ENCODE results near the gene THSD7B.

The THSD7B gene

GRCh38 chr2:137117385-137117784, 352.0 kb downstream of the THSD7B start:
- no peak for DNase-seq (ENCODE audit: extremely low spot score)
- CTCF ChIA-PET: interaction anchor here (1.2 kb wide), 1 partner anchor 12 kb away, joined by 3 read pairs; no protein-coding TSS in a partner anchor
- TF ChIP-seq, protein P1, sequence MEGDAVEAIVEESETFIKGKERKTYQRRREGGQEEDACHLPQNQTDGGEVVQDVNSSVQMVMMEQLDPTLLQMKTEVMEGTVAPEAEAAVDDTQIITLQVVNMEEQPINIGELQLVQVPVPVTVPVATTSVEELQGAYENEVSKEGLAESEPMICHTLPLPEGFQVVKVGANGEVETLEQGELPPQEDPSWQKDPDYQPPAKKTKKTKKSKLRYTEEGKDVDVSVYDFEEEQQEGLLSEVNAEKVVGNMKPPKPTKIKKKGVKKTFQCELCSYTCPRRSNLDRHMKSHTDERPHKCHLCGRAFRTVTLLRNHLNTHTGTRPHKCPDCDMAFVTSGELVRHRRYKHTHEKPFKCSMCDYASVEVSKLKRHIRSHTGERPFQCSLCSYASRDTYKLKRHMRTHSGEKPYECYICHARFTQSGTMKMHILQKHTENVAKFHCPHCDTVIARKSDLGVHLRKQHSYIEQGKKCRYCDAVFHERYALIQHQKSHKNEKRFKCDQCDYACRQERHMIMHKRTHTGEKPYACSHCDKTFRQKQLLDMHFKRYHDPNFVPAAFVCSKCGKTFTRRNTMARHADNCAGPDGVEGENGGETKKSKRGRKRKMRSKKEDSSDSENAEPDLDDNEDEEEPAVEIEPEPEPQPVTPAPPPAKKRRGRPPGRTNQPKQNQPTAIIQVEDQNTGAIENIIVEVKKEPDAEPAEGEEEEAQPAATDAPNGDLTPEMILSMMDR (IDR thresholded peaks at IDR 0.05; ENCODE audit: control extremely low read depth, extremely low read depth, low read depth, missing control alignments): no peak

DNA sequence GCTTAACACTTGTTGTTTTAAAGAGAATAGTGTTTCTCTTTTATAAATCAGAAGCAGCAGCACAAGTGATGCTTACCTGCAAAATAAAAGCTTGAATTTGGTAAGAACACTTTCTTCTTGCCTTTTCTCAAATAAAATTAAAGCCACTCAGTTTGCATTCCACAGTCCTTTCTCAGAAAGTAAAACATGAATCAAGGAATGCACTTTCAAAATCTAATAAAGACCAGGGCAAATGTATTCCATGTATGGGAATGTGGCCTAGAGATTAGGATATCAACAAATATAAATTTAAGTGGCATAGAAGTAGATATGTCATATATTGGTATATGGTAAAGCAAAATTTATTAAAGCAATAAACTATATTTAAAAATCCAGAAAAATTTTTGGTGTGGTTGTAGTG, 352.8 kb downstream of the THSD7B start:
- no peak for DNase-seq (ENCODE audit: extremely low spot score)
- TF ChIP-seq, protein P1 (IDR thresholded peaks at IDR 0.05; ENCODE audit: control extremely low read depth, extremely low read depth, low read depth, missing control alignments): no peak
- ChIA-PET CTCF (interaction anchor here (1.2 kb wide), 1 partner anchor 11 kb away, joined by 3 read pairs; no protein-coding TSS in a partner anchor), POLR2A (no interaction called here)

More at GRCh38 chr2:137117385-137117784, 352.0 kb downstream of the THSD7B start:
- POLR2A ChIA-PET: no interaction called here

DNA sequence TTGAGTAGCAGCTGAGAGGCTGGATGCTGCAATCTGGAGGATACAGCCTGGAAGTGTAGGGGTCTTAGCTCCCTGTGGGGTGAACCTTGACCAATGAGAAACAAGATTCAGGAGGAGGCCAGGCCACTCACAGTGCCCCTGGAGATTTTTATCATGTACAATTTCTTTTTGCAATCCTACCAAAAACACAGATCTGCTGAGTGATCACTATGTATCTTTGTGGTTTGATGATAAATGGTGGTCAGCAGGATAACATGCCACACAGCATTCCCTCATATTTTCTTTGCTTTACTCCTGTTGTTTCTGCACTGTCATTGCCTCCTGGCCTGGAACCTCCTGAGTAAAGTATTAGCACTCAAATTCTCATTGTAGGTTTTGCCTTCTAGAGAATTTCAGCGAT, 357.9 kb downstream of the THSD7B start:
- ChIA-PET POLR2A (no interaction called here), CTCF (interaction anchor here (1.1 kb wide), 1 partner anchor 22 kb away, joined by 3 read pairs; no protein-coding TSS in a partner anchor)
- DNase-seq (ENCODE audit: extremely low spot score): no peak
- TF ChIP-seq, protein P1 (IDR thresholded peaks at IDR 0.05; ENCODE audit: control extremely low read depth, extremely low read depth, low read depth, missing control alignments): no peak

DNA sequence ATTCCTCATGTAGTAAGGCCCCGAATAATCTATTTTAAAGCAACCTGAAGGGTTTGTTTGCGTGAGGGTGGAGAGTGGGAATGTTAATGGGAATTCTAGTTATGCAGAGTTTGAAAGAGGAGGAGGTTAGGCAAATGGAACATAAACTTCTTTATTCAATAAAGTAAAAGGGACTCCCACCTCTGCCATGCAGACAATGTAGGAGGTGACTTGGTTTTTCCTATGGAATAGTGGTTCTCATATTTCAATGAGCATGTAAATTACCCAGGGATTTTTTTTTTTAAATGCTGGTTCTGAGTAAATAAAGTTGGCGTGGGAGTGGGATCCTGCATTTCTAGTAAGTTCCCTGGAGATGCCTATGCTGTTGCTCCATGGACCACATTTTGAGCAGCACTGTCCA, 367.9 kb downstream of the THSD7B start:
- CTCF ChIA-PET: no interaction called here
- TF ChIP-seq, protein P1 (IDR thresholded peaks at IDR 0.05; ENCODE audit: control extremely low read depth, extremely low read depth, low read depth, missing control alignments): no peak
- DNase-seq (ENCODE audit: extremely low spot score): no peak
- POLR2A ChIA-PET: no interaction called here

DNA sequence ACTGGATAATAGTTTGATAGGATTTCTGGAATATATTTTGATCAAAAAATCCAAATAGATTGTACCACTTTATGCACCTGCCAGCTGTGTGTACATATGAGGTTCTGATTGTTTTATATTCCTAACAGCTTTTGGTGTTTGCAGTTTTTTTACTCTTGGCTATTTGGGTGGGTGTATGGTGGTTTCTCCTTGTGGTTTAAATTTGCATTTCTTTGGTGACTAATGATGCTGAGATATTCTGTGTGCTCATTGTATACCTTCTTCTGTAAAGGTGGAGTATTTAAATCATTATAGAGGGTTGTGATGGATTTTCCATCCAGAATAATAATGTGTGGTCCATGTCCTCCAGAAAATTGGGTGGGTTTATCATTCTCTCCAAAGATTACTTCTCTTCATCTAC, 372.9 kb downstream of the THSD7B start:
- ChIA-PET POLR2A (no interaction called here), CTCF (no interaction called here)

GRCh38 chr2:137151731-137152130, 386.4 kb downstream of the THSD7B start:
- POLR2A ChIA-PET: no interaction called here

More for the DNA sequence above, 372.9 kb downstream of the THSD7B start:
- no peak for DNase-seq (ENCODE audit: extremely low spot score)
- TF ChIP-seq, protein P1 (IDR thresholded peaks at IDR 0.05; ENCODE audit: control extremely low read depth, extremely low read depth, low read depth, missing control alignments): no peak

More at GRCh38 chr2:137151731-137152130, 386.4 kb downstream of the THSD7B start:
- CTCF ChIA-PET: no interaction called here
- no peak for DNase-seq (ENCODE audit: extremely low spot score)
- TF ChIP-seq, protein P1 (IDR thresholded peaks at IDR 0.05; ENCODE audit: control extremely low read depth, extremely low read depth, low read depth, missing control alignments): no peak

Data from GM10248 (cell line).